Measurements from ENCODE around the gene ONECUT3. TPM values are rescaled to one million over a fixed set of nuclear protein-coding genes. Genes with fewer than 3 reads are reported as not detected.
"Not testable (repeated sequence)": the region's sequence is repeated elsewhere in the genome, so short reads cannot be mapped to it uniquely, and the experiment has no call there.

ONECUT3 gene
- total RNA-seq: not detected

GRCh38 chr19:1752757-1753728 lies at the start of gene ONECUT3:
ONECUT3 (plus strand) TSS chr19:1753506; CDS start chr19:1753663, 157 bp downstream.
- DNase-seq: no peak

GRCh38 chr19:1704339-1704738 lies 49.0 kb upstream of the ONECUT3 start:
- DNase-seq: no peak

DNA sequence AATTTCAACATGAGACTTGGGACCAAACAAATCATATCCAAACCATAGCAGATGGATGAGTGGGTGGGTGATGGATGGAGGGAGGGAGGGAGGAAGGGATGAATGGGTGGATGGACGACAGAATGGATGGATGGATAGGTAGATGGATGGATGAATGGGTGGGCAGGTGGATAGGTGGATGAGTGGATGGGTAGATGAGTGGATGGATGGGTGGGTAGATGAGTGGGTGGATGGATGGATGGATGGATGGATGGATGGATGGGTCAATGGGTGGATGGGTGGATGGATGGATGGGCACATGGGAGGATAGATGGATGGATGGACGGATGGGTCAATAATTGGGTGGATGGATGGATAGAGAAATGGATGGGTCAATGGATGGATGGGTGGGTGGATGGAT lies 47.9 kb upstream of the ONECUT3 start:
- no peak for DNase-seq

GRCh38 chr19:1706646-1707045 lies 46.7 kb upstream of the ONECUT3 start:
- not testable (repeated sequence) for DNase-seq

GRCh38 chr19:1707240-1707639 lies 46.1 kb upstream of the ONECUT3 start:
- DNase-seq: no peak

- no peak for DNase-seq
Observed at GRCh38 chr19:1713170-1713569, 40.1 kb upstream of the ONECUT3 start.

DNA sequence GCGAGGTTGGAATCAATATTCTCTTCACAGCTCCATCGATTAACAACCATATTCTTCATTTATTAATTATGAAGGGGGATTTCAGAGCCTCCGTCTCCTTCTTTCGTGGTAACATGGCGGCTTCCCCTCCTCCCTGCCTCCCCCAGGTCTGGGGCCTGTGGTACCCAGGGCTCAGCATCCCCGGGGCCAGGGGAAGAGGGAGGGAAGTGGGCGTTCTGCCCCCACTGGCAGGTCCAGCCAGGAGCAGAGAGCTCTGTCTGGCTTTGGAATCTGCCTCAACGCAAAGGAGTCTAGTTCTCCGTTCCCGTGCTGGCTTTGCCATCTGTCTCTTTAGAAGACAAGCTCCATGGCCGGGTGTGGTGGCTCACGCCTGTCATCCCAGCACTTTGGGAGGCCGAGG lies 37.8 kb upstream of the ONECUT3 start:
- no peak for DNase-seq

- no peak for DNase-seq
Observed at GRCh38 chr19:1717200-1717969, 35.9 kb upstream of the ONECUT3 start.

- DNase-seq: no peak
Observed at GRCh38 chr19:1717970-1718264, 35.4 kb upstream of the ONECUT3 start.

DNA sequence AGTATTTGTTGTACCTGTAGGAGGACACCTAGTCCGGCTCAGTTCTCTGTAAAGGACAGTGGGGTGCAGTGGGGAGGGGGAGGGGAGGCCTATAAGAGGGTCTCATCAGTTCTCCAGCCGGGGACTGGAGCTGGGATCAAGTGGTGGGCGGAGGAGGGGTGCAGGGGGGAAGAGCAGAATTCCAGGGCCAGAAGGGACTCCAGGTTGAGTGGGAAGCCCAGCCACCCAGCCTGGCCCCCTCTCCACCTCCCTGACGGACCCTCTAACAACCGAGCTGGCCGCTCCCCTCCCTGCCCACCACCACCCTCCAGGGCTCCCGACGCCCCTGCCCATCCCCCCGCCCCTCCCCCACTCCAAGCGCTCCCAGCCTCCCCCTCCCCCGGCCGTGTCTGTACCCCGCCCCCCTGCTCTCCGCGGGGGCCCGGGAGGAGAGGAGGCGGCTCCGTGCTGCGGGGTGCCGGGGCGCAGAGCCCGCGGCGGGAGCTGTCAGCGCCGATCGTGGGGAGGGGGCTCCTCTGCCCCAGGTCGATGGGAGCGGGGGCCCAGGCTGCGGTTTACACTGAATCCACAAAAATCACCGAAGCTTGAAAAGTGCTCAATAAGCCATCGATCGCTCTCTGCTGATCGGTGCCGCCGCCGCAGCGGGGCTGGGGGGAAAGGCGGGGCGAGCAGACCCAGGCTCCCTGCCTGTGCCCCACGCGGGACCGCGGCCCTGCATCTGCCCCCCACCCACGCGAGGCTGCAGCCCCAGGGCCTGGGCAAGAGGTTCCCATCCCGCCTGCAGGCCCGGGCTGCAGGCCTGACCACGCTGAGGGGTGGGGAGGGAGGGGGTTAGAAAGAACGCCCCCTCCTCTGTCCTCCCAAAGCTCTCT lies 34.6 kb upstream of the ONECUT3 start:
- DNase-seq: no peak

DNA sequence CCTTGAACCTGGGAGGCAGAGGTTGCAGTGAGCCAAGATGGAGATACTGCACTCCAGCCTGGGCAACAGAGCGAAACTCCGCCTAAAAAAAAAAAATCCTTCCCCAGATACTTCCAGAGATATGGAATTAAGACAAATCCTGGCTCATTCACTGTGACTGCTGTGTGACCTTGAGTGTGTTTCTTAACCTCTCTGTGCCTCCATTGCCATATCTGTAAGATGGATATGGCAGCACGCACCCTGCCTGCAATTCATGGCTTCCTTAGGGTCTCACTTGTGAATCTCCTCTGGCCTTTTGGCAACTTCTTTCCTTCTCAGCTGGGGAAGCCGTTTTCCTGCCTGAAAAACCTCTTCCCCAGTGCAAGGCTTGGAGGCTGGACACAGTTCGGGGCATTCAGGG lies 33.8 kb upstream of the ONECUT3 start:
- no peak for DNase-seq

DNA sequence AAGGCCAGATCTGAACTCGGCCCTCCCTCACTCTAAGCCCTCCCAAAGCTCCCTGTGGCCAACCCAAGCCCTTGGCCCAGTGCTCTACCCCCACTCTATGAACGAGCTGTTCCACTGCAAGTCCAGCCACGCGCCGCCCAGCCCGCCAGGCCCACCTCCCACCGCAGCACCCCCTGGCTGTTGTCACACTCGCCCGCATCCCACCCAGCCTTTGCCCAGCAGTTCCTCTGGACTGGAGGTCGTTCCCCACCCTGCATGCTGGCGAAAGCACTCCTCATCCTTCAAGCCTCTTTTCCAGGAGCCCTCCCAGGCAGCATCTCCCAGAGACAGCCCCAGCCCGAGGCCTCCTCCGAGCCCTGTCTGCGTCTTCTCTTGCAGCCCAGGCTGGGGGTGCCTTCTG lies 33.1 kb upstream of the ONECUT3 start:
- DNase-seq: no peak

DNA sequence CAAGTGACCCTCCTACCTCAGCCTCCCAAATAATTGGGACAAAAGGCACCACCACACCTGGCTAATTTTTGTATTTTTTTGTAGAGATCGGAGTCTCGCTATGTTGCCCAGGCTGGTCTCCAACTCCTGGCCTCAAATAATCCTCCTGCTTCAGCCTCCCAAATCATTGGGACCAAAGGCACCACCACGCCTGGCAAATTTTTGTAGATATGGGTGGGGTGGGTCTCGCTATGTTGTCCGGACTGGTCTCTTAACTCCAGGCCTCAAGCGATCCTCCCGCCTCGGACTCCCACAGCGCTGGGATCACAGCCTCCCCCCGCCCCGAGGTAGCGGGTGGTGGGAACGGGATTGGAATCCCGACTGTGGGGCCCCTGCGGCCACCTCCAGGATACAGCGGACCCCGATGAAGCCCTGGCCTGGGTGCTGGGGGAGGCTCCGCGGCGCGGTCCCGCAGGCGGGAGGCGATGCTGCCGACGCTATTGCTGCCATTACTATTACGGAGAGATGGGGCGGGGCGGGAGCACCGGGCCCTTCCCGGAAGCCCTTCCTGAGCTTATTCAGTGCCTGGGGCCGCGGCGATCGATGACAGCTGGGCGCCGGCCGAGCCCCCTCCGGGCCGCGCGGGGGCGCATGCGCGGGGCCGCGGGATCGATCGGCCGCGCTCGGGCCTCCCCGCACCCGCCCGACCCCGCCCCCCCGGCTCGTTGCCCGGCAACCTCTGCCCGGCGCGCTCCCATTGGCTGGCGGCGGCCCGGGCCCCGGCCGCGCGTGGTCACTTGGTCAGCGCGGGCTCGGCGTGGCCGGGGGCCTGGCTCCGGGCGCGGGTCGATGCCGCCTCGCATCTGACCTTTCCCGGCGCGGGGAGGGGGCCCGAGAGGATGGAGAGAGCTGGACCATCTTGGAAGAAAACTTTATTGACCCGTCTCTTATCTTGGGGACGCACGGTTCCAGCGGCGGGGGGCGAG lies 27.9 kb upstream of the ONECUT3 start:
- peak; percentile 71 for DNase-seq

DNA sequence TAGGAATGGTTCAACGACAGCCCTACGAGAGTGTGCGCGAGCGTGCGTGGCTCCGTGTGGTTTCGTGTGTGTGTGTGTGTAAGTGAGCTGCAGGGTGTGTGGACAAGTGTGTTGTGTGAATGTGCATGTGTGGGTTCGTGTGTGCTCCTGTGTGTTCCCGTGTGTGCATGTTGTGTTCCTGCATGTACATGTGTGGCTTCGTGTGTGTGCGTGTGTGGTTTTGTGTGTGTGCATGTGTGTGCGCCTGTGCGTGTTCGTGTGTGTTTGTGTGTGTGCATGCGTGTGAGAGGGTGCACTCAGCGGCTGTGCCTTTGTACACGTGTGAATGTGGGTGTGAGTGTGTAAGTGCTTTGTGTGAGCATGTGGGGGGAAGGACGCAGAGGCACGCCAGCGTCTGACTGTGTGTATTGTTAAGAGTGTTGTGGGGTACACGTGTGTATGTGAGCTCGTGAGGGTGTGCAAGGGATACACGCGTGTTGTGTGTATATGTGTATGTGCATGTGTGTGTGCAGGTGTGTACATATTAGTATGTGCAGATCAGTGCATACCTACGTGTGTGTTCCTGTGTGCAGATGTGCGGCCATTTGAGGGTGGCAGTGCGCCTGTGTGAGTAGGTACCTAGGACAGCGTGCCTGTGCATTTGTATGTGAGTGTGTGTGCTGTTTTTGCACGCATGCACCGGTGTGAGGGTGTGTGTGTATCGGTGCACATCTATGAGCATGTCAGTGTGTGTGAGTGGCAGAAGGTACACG lies 24.3 kb upstream of the ONECUT3 start:
- no peak for DNase-seq

DNA sequence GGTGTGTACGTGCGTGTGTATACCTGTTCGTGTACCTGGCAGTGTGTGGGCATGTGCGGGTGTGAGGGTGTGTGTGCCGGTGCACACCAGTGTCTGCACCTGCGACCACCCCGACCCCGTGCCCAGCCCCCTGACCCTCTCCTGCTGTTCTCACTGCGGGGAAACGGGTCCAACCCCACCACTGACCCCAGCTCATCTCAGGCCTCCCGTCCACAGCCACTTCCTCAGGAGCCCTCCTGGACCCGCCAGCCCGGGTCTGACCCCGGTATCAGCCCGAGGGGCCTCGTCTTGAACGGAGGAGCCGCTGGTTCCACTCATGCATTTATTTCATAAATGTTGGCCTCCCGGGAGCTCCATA lies 23.8 kb upstream of the ONECUT3 start:
- DNase-seq: no peak

DNA sequence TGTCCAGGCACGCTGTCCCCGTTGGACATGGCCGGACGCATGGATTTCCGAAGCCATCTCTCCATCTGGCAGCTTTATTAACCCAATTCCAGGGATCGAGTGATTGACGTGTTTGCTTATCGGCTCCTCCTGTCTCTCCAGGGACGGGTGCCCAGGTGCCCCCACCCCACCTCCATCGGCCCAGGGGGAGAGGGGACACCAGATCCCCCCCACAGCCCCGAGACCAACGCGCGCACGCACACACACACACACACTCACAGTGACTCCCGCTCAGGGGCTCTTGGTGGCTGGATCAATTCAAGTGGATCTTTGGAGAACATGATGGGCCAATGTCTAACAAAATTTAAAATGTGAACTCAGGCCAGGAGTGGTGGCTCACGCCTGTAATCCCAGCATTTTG lies 23.1 kb upstream of the ONECUT3 start:
- no peak for DNase-seq

DNA sequence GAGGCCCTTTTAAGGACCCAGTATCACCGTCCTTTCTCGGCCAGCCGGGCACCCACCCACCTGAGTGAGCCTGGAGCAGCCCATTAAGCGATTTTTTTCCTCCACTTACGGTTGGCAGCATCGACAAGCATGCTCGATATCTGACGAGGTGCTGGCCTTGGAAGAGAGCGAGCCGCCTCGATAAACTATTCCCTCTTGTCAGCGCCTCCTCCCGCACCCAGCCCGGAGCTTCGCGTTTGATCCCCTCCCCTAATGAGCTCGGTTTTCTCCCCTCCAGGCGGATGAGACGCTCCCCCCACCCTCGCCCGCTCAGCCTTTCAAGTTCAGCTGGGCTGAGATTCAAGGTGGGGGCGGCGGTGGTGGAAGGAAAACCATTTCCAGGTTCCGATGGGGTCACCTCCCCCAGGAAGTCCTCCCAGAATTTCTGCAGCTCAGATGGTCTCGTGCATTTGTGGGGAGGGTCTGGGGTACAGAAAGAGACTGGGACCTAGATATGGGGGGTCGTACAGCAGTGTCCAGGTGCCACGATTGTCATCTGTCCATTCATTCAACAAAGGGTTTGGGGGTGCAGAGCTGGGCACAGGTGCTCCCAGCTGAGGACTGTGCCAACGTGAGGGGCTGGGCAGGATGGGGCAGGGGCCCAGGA lies 18.9 kb upstream of the ONECUT3 start:
- no peak for DNase-seq

- DNase-seq: no peak
Observed at GRCh38 chr19:1736280-1736679, 17.0 kb upstream of the ONECUT3 start.

- no peak for DNase-seq
Observed at GRCh38 chr19:1736927-1737326, 16.4 kb upstream of the ONECUT3 start.

DNA sequence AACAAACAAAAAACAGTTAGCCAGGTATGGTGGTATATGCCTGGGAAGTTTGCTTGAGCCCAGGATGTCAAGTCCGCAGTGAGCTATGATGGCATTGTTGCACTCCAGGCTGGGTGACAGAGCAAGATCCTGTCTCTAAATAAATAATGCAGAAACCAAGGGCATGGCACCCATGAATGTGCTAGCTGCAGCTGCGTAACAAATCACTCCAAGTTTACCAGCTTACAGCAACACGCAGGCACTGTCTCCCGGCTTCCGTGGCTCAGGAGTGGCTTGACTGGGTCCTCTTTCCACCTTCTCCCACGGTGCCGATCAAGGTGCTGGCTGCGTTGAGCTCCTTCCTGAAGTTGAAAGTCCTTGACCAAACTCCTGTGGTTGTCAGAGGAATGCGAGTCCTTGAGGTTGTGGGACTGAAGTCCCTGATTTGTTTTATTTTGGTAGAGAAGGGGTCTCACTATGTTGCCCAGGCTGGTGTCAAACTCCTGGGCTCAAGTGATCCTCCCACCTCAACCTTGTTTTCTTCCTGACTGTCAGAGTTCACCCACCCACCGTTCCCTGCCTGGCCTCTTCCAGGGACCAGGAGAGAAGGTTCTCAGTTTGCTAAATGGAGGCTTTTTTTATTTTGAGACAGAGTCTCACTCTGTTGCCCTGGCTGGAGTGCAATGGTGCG lies 13.2 kb upstream of the ONECUT3 start:
- DNase-seq: no peak
